Measurements from ENCODE around the gene PIPOX. TPM values are rescaled to one million over a fixed set of nuclear protein-coding genes. Genes with fewer than 3 reads are reported as not detected.

PIPOX gene
- total and polyA plus RNA-seq, 2 of the 13 experiments (the other 11 are each of a cell fraction or from before 2014, with no cell fraction given) = 87.3 to 154 TPM

DNA sequence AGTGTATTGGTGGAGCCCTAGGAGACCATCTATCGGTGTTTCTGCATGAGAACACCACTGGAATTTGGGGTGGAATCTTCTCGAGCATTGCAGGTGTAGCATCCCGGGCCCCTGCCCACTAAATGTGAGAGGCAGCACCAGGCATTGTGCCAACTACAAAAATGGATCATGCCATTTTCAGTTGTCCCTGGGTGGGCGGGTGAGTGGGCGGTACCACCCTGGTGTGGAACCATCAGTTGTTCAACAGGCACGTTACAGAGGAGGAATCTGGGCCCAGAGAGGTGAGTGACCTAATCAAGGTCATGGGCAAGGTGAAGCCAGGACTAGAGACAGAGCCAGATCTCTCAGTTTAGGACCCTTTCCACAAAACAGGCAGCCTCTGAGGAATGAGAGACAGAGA is 8.8 kb downstream of the PIPOX start:
- TF ChIP-seq ARNT (IDR thresholded peaks at IDR 0.05) = no peak
- TF ChIP-seq ZNF674 (CRISPR knock-in tag; IDR thresholded peaks at IDR 0.05; ENCODE audit: low read depth) = no peak
- no peak for TF ChIP-seq HMGA1 (CRISPR knock-in tag; conservative IDR thresholded peaks at IDR 0.05)
- TF ChIP-seq ZNF333 (CRISPR knock-in tag; IDR thresholded peaks at IDR 0.05; ENCODE audit: borderline replicate concordance) = no peak
- TF ChIP-seq, protein P1, sequence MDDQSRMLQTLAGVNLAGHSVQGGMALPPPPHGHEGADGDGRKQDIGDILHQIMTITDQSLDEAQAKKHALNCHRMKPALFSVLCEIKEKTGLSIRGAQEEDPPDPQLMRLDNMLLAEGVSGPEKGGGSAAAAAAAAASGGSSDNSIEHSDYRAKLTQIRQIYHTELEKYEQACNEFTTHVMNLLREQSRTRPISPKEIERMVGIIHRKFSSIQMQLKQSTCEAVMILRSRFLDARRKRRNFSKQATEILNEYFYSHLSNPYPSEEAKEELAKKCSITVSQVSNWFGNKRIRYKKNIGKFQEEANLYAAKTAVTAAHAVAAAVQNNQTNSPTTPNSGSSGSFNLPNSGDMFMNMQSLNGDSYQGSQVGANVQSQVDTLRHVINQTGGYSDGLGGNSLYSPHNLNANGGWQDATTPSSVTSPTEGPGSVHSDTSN (CRISPR knock-in tag; IDR thresholded peaks at IDR 0.05; ENCODE audit: borderline replicate concordance) = no peak
- no peak for TF ChIP-seq ZSCAN25 (CRISPR knock-in tag; IDR thresholded peaks at IDR 0.05)
- TF ChIP-seq ZBTB7B (CRISPR knock-in tag; IDR thresholded peaks at IDR 0.05) = no peak
- TF ChIP-seq ZBTB21 (CRISPR knock-in tag; IDR thresholded peaks at IDR 0.05) = no peak
- TF ChIP-seq, protein P2, sequence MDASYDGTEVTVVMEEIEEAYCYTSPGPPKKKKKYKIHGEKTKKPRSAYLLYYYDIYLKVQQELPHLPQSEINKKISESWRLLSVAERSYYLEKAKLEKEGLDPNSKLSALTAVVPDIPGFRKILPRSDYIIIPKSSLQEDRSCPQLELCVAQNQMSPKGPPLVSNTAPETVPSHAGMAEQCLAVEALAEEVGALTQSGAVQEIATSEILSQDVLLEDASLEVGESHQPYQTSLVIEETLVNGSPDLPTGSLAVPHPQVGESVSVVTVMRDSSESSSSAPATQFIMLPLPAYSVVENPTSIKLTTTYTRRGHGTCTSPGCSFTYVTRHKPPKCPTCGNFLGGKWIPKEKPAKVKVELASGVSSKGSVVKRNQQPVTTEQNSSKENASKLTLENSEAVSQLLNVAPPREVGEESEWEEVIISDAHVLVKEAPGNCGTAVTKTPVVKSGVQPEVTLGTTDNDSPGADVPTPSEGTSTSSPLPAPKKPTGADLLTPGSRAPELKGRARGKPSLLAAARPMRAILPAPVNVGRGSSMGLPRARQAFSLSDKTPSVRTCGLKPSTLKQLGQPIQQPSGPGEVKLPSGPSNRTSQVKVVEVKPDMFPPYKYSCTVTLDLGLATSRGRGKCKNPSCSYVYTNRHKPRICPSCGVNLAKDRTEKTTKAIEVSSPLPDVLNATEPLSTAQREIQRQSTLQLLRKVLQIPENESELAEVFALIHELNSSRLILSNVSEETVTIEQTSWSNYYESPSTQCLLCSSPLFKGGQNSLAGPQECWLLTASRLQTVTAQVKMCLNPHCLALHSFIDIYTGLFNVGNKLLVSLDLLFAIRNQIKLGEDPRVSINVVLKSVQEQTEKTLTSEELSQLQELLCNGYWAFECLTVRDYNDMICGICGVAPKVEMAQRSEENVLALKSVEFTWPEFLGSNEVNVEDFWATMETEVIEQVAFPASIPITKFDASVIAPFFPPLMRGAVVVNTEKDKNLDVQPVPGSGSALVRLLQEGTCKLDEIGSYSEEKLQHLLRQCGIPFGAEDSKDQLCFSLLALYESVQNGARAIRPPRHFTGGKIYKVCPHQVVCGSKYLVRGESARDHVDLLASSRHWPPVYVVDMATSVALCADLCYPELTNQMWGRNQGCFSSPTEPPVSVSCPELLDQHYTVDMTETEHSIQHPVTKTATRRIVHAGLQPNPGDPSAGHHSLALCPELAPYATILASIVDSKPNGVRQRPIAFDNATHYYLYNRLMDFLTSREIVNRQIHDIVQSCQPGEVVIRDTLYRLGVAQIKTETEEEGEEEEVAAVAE (CRISPR knock-in tag; IDR thresholded peaks at IDR 0.05; ENCODE audit: borderline replicate concordance) = no peak
- no peak for TF ChIP-seq ADNP (CRISPR knock-in tag; IDR thresholded peaks at IDR 0.05)
- no peak for TF ChIP-seq RFX3 (CRISPR knock-in tag; IDR thresholded peaks at IDR 0.05)
- TF ChIP-seq KLF12 (CRISPR knock-in tag; IDR thresholded peaks at IDR 0.05; ENCODE audit: borderline replicate concordance) = no peak
- no peak for TF ChIP-seq TCF7 (IDR thresholded peaks at IDR 0.05; ENCODE audit: low read depth)
- TF ChIP-seq ZNF713 (CRISPR knock-in tag; IDR thresholded peaks at IDR 0.05) = no peak
- peaks cover 28 to 75% of the 10 kb centered on the region in 2 experiments for H3K36me3 ChIP-seq (replicated peaks in 1 of 2; ENCODE audit: control insufficient read depth in 1 of 2, insufficient read depth in 2 of 2, low read length in 2 of 2)
- no peak for FAIRE-seq
- ChIA-PET POLR2A (interaction anchor here (0.6 kb wide), 1 partner anchor 9 kb away, joined by 3 read pairs; the partner anchor contains the start of gene PIPOX), CTCF (ENCODE audit: low intra/inter-chr PET ratio, low total read pairs) (no interaction called here)
- H3K79me2 ChIP-seq (ENCODE audit: insufficient read depth, low read length) = peaks cover 11% of the 10 kb centered on the region
- no peak overlapping the region for H3K4me2 ChIP-seq (ENCODE audit: low read depth, low read length)
- 86% methylated on average over 6 of the region's 6 CpGs for WGBS (ENCODE audit: low lambda C conversion rate)
- no peak overlapping the region for H2AFZ ChIP-seq (ENCODE audit: low read length)
- H4K20me1 ChIP-seq (ENCODE audit: insufficient read depth, low read length) = peaks cover 4% of the 10 kb centered on the region; the same call in 1 of the 2 replicates
- no TSS peak for BruUV-seq (replicated peaks)
- no peaks in the 10 kb centered on the region for H3K27me3 ChIP-seq (ENCODE audit: control insufficient read depth in 1 of 2, insufficient read depth in 2 of 2, low read length in 2 of 2)
- ATAC-seq = no peak
- DNase-seq (ENCODE audit: low spot score) = no peak
- H3K4me1 ChIP-seq (ENCODE audit: insufficient read depth, low read length) = peaks cover 11% of the 10 kb centered on the region
- no peak overlapping the region for H3K4me3 ChIP-seq (replicated peaks in 1 of 3; ENCODE audit: insufficient read depth in 1 of 3, low read depth in 2 of 3, low read length in 3 of 3)
- H3K9me3 ChIP-seq (ENCODE audit: low read length) = no peaks in the 10 kb centered on the region
- intact Hi-C loops (cut with micrococcal nuclease; ENCODE audit: unreplicated experiment) = no loop called here
- in situ Hi-C loops (cut with HindIII; ENCODE audit: extremely low pct_ligation_motif_present, low pct_unique_long_range_greater_than_20kb) = no loop called here
- H3K27ac ChIP-seq (ENCODE audit: extremely low read length, insufficient read depth, low read length) = no peak overlapping the region
- no peak overlapping the region for H3K9ac ChIP-seq (ENCODE audit: insufficient read depth, low read depth, low read length)
